Left renal cortex interstitium (tissue), 4 donors: ENCODE results near the gene ADARB2. TPM values are rescaled to one million over a fixed set of nuclear protein-coding genes. Genes with fewer than 3 reads are reported as not detected.
"Not testable (repeated sequence)": the region's sequence is repeated elsewhere in the genome, so short reads cannot be mapped to it uniquely, and the experiment has no call there.

ENCODE experiments used
- DNase-seq, 4 donors: peaks; one replicate each; pipeline ENCODE4 v3.0.0-alpha.2; 2013; ENCODE audit warnings: low read depth in 4 of 4, low spot score in 2 of 4, missing footprints in 1 of 4
- polyA plus RNA-seq, 4 donors: library from polyadenylated mRNA; unstranded; fragments of 120-200 nt; gene quantifications; one replicate each; pipeline ENCODE4 v1.2.1, GENCODE V29; 2013; ENCODE audit not compliant: insufficient read length in 4 of 4

The ADARB2 gene
- polyA plus RNA-seq, 4 donors = 1.2 to 2.0 (median 1.3) TPM

- no peak for DNase-seq
These were observed 260.9 kb downstream of the ADARB2 start for GRCh38 chr10:1476455-1476803.

GRCh38 chr10:1475771-1476454 is 261.4 kb downstream of the ADARB2 start:
- DNase-seq = no peak

GRCh38 chr10:1475098-1475591 is 262.2 kb downstream of the ADARB2 start:
- no peak for DNase-seq

- DNase-seq = no peak
These were observed 262.8 kb downstream of the ADARB2 start for GRCh38 chr10:1474376-1475097.

- no peak for DNase-seq
These were observed 263.5 kb downstream of the ADARB2 start for GRCh38 chr10:1473874-1474273.

- DNase-seq = no peak
These were observed 265.0 kb downstream of the ADARB2 start for GRCh38 chr10:1472178-1472958.

GRCh38 chr10:1468811-1469210 is 268.5 kb downstream of the ADARB2 start:
- no peak for DNase-seq

- no peak for DNase-seq
These were observed 269.8 kb downstream of the ADARB2 start for GRCh38 chr10:1467334-1468076.

- DNase-seq = no peak
These were observed 271.1 kb downstream of the ADARB2 start for GRCh38 chr10:1465993-1466764.

- peak in 1 of 4 donors; percentile 13 for DNase-seq
These were observed 271.9 kb downstream of the ADARB2 start for GRCh38 chr10:1465418-1465911.

GRCh38 chr10:1464881-1465417 is 272.4 kb downstream of the ADARB2 start:
- DNase-seq = peak in 2 of 4 donors; percentile 39 to 60

GRCh38 chr10:1463971-1464370 is 273.4 kb downstream of the ADARB2 start:
- not testable (repeated sequence) for DNase-seq

GRCh38 chr10:1462994-1463633 is 274.2 kb downstream of the ADARB2 start:
- DNase-seq = no peak

- DNase-seq = no peak
These were observed 274.8 kb downstream of the ADARB2 start for GRCh38 chr10:1462521-1462920.

- DNase-seq = no peak
These were observed 275.3 kb downstream of the ADARB2 start for GRCh38 chr10:1462032-1462431.

GRCh38 chr10:1461016-1461415 is 276.3 kb downstream of the ADARB2 start:
- DNase-seq = no peak

GRCh38 chr10:1459664-1460063 is 277.7 kb downstream of the ADARB2 start:
- DNase-seq = not testable (repeated sequence)

GRCh38 chr10:1454951-1455350 is 282.4 kb downstream of the ADARB2 start:
- DNase-seq = no peak

- no peak for DNase-seq
These were observed 282.9 kb downstream of the ADARB2 start for GRCh38 chr10:1454428-1454827.
